Stimulated activated CD8-positive, alpha-beta memory T cell treated with anti-CD3 and anti-CD28 coated beads, Interleukin-15, amount 100 ng/mL, for 24 hours (primary cell): ENCODE results near the gene ZC2HC1B.

Experiments used
- DNase-seq: peaks from one replicate; pipeline ENCODE4 v3.0.0-alpha.2; 2020; ENCODE audit warnings: low read depth

The ZC2HC1B gene

DNA sequence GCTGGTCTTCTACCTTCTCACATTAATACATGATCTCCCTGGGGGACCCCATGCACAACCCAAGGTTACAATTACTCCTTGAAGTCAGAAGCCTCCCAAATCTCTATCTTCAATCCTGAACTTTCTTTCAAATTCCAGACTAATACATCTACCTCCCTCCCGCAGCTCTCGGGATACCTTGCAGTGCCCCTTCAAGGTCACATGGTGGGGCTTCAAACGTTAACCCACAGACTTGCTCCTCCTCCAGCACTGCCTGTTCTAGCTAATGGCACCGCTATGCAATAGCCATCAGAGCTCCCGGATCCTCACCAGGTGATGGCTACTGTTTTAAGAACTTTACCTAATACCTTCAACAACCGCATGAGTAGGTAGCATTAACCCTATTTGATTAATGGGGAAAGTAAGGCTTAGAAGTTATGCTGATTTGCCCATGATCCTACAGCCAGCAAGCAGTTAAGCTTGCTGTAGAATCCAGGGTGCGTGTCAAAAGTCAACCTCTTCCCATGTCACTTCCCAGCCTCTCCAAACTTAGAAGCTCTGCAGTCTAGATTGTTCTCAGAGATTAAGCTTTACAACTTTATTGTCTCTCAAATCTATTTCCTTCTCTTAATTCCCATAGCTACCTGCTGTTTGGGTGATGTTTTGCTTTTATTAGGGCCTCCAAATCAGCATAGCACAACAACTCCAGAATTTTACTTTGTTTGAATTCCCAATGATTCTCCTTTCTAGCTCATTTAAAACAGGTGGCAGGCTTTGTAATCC is 99.1 kb downstream of the ZC2HC1B start:
- DNase-seq = no peak

DNA sequence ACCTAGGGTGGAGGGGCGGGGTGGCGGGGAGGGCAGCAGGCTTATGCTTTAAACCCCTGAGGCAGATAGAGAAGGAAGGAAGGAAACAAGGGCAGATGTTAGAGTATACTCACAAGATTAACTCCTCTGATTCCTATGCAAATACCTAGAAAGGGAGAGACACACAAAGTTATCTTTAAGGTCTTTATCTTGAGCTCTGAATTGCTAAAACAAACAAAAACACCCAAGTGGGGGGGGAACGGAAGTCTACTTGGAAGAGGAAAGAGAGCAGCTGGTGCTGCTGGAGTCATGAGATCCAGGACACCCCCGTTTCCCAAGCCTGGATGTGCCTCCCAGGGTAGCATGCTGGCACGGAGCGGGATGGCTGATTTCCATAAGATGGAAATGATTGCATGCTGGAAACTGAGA is 100.4 kb downstream of the ZC2HC1B start:
- no peak for DNase-seq

DNA sequence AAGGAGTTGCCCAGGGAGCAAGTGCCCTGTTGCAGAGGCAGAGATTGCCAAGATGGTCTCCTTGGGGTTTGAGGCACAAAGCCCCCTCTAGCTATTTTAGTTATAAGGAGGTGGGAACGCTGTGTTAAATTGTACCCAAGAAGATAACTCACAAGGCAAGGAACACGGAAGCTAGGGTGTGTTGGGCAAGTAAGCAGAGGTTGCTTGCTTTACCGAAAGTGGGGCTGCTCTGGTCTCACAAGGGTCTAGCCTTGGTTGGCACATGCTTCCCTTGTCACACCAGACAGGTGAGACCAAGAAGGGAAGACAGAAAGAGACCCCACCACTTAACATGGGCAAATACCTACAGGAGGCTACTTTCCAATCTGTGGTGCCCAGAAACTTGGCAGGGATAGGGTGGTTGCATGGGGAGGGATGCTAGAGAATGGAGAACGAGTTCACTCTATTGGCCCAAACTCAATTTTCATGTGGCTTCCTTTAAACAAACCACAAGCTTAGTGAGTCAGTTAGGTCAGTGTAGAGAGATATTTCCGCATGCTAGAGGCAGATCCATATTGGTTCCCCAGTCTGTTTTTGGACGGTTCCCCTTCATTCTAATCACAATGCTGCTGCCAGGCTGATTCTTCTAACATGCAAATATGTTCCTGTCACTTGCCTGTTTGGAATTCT is 101.4 kb downstream of the ZC2HC1B start:
- DNase-seq = no peak

DNA sequence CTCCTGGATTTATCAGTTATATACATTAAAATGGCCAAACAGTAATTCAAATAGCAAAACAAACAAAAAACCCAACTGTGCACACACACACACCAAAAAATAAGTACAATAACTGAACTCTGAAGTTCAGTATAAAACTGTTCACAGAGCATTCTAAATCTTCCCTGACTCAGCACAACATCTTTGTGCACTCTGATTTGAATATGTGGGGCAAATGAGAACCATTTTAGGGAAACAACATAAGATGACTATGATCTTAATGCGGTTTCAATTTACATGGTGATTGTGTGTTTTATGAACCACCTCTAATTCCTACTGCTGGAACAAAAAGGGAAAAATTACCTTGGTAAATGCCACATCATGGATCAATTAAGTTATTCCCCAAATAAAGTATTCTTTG is 102.0 kb downstream of the ZC2HC1B start:
- DNase-seq = no peak

DNA sequence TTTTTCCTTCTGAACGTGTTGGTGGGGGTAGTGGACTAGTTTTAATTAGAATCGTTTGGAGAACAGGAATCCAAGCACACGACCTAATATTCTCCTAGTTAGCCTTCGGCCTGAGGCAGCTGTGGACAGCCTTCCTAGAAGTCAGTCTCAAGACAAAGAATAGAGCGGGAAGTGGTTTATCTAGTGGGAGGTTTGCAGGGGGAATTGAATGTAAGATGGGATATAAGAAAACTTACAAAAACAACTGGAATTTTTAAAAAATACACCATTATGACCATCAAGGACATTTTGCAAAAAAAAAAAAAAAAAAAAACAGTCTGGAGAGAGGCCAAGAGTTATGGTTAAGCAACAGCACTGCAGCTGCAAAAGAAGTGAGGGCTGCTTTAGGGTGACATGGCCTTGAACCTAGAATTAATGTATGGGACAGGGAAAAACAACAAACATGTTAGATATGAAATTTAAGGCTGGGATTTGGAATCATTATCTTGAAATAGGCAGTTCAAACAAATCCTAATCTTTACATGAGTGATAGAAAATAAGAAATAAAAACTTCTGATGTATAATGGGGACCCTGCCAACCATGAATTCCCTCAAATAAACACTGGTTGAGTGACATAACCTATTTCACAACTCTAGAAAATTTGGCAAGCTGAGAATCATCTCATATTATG is 103.6 kb downstream of the ZC2HC1B start:
- DNase-seq = no peak

DNA sequence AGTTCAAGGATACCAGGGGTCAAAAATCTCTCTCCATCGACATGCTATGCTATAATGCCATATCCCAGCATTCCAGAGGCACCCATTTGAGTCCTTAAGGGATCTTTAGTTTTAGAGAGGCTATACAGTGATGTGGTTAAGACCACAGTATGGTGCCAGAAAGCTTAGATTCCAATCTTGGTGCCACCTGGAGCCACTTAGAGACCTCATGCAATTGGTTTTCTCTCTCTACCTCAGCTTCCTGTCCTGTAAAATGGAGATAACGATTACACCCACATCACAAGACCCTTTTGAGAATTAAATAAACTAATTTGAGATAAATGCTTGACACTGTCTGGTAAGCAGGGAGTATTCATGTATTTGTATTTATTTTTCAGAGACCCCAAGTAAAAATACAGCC is 104.8 kb downstream of the ZC2HC1B start:
- DNase-seq = no peak

DNA sequence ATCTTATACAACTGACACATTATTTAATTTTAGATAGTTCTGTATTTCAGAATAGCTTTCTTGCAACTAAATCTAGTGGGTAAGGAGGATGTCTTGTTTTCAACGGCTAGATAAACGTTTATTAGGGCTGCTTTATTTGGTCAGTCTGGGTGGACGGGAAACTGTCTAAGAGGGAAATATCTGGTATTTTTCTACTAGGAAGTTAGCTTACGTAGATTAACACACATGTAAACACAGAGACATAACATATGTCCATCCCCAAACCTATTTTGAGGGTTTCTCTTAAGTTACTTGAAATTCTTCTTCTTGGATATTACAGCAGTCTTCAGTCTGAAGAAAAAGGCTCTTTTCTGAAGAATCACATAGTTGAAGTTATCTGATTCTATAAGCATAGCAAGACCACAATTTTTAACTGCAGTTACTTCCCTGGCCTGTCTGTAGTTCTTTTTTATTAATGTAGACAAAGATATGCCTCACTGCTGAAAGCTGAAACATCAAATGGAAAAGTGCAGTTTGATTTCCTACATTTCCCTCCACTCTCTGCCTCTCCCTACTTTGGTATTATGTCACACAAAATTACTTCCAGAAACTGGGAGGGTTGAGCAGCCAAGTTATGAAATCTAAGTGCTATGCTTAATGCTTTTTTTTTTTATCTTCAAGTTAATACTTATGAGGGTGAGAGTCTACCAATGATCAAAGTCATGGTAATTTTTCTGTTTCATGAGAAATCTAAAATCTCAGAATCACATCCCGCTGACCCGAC is 106.4 kb downstream of the ZC2HC1B start:
- no peak for DNase-seq

DNA sequence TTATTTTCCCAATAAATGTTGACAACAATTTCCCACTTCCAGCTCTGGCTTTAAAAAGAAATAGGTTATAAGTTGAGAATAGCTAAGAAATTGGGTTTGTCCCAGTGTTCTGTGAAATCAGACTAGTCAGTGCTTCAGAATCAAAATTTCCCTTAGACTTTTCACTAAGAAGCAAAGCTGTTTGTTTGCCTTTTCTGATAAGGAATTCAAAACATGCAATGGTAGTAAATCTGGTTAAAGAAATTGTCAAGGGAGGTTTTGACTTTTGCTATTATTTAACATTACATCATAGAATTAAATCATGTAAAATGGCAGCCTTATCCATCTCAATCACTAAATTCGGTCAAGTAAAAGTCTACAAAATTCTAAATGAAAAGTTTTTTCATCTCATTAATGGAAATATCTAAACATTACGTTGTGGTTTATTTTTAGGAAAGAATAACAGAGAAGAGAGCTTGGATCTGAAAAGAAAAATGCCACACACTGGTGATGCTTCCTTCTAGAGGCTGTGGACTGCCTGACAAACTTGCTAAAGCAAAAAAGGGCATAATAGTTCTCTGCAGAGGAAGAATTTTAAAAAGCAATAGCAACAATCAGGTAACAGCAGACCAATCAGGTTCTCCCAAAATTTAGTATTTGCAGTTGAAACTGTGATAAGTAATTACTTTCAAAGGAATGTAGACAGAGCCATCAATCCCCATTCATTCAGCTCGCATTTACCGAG is 107.4 kb downstream of the ZC2HC1B start:
- DNase-seq = no peak

DNA sequence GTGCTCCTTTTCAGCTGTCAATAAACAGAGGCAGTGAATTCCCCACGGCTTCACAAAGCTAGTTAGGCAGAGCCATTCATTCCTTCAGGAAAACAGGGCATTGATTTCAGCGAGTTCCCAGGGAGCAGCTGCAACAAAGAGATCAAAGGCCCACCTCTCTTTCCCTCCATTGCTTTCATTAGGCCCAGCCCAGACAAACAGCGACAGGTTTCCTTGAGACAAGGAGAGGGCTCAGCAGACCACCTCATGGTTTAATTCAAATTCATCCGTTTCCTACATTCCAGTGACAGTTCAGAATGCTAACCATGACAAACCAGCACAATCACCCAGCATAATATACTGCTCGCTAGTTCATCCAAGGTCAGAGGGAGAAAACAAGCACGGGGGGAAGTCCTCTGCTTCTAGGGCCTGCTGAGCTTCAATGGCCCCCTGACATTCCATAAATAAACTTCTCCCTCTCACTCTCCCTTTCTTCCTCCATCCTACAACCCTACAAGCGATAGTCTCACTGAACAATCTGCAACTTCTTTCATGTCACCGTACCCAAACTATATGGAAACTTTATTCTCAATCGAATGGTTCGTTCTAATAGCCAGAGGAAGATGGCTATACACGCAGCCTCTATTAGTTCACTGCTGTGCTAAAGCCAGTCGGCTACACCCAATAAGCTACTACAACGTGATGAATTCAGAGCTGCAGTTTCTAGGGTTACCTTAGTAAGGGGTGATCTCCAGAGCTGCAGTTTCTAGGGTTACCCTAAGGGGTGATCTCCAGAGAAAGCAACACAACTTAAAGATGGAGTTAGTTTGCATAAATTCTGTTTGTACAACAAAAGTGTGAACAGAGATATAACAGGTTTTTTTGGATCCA is 109.1 kb downstream of the ZC2HC1B start:
- no peak for DNase-seq

DNA sequence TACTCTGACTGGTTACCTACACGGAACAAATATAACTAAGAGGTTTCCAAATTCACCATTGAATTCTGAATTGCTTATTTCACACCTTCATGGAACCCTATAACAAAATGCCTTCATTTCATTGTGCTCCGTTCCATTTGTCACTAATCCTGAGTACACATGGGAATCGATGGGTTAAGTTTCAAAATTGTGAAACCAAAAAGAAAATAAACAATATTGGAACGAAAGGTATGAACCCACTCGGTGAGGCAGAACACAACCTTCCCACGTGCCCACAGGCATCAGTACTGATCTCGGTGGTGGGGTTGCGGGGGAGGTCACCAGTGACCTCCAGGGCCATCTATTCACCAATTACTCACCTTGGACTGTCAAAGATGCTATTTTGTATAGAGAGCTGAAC is 109.8 kb downstream of the ZC2HC1B start:
- no peak for DNase-seq

DNA sequence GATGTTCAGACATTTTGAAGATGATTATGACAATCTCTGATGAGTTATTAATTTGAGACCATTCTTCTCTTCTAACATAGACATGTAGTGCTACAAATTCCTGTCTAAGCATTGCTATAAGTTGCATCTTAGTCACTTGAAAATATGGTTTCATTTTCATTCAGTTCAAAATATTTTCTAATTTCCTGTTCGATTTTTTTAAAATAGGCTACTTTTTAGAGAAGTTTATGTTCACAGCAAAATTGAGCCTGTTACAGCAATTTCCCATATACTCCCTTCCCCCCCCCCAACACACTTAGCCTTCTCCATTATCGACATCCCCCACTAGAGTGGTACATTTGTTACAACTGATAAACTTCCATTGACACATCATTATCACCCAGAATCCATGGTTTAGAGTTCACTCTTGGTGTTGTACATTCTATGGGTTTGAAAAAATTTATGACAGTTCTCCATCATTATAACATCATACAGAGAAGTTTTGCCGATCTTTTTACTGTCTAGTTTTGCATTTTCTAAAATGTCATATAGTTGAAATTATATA is 112.6 kb downstream of the ZC2HC1B start:
- no peak for DNase-seq

DNA sequence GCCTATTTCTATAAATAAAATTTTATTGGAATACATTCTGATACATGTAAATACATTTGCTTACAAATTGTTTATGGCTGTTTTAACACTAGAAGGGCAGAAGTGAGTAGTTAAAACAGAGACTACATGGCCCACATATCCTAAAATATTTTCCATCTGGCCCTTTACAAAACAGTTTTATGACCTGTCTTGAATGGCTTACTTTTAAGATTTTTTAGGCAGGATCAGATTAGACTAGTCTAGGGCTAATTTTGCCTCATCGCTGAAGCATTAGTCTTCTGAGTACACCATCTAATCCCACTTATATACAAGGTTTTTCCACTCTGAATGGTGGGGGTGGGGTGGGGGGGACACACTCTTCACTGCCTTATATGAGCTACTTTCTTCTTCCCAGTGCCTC is 116.6 kb downstream of the ZC2HC1B start:
- no peak for DNase-seq

DNA sequence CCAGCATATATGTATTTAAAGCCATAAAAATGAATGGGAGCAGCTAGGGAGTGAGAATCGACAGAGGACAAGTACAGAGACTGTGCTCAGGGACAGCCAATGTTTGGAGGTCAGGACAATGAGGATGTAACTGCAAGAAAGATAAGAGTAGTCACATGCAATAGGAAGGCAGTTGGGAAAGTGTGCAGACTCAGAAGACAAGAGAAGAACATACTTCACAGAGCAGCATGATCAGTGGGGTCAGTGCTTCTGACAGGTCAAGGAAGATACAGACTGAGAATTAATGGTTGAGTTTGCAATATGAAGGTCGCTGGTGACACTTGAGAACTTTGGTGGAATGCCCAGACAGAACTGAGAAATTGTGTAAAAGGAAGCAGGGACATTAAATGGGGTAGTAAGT is 118.7 kb downstream of the ZC2HC1B start:
- DNase-seq = no peak

DNA sequence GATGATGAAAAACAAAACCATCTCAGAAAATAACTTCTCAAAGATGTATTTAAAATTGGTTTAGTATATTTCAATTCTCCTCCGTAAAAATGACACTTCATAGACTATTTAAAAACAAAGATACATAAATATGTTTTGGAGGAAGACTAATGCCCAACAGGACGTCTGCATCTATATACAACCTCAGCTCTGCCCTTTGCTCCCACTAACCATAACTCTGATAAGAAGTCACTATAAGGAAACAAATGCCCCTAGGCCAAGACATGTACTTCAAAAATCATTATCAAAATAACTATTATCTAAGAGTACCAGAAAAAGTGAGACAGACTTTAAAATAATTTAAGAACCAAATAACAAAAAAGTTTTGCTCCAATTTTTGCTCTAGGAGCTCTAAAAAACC is 120.4 kb downstream of the ZC2HC1B start:
- no peak for DNase-seq

DNA sequence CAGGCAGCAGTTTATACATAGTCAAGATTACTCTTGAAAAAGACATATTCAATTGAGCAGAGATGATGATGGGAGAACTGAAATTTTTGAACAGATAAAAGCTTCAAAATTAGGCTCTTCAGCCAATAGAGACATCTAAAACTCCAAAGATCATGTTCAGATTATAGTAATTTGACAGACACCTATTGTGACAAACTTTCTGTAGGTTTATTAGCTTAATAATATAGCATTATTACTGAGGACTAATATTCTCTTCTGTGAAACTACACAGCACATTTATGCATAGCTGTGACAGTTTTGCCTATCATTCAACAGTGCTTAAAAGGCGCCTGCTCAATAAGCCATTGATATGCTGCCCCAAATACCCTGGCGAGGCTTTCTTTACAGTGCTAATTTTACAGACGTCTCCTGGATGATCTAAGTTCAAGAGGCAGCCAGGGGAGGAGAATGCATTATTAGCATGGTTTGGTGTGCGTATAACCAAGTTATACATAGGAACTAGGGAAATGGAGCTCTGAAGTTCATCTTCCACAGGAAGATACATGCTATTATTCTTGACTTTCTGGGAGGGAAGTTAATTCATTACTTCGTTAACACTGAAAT is 122.3 kb downstream of the ZC2HC1B start:
- DNase-seq = no peak
